ENCODE data around the gene COL5A1.
"Not testable (repeated sequence)": the region's sequence is repeated elsewhere in the genome, so short reads cannot be mapped to it uniquely, and the experiment has no call there.

COL5A1 gene

DNA sequence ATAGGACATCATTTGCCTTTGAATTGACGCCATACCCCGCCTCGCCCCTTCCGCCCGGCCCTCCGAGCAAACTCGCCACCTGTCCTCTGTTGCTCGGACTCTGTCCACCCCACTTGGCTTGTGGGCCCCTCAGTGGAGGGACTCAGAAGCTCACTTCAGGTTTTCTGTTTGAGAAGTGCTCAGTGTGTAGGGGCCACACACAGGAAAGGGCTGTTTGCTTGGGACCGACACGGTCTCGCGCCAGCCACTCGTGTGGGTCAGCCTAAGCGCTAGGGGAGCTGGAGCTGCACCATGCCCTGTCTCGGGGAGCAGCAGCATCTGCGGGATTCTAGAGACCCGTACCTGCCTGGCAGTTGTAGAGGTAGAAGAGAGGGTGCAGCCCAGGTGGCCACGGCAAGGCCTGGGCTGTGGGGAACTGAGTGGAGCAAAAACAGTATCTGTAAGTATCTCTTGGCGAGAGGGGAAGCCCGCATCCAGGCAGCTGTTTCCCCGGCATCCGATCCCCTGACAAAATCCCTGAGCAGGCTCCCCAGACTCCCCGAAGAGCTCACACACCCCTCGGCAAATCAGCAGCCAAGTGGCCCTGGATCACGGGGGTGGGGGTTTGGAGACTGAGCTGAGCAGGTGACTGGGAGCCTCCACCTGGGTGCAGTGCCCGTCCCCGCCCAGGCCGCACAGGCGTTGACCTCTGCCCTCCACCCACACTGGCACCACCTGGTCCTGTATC lies 52.2 kb downstream of the COL5A1 start:
- DNase-seq = no peak

DNA sequence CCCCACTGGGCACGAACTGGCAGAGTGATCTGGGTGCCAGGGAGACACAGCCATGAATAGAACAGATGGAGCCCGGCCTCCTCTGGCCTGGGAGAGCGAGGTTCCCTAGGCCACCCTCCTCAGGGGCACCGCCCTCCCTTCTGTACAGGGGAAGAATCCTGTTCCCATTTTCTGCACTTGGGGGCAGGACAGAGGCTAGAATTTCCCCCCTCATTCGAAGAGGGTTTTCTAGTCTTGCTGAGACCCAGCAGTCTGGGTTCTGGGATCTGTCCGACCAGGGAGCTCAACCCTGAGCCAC lies 52.7 kb downstream of the COL5A1 start:
- DNase-seq = no peak

DNA sequence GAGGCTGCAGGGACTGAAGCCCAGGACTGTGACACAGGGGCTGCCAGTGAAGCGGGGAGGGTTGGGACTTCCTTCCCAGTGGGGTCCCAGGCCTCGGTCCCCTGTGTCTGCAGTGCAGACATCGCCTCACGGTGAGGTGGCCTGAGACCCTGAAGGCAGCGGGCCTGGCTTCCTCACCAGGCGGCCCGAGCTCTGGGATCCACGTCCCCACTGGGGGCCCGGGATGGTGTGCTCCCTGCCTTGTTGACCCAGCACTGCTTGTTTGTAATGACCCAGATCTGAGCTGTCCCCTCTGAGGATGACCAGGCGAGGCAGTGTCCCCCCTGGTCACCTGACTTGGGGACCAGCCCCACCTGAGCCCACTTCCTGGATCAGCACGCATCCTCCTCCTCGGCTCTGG lies 53.1 kb downstream of the COL5A1 start:
- DNase-seq = no peak

DNA sequence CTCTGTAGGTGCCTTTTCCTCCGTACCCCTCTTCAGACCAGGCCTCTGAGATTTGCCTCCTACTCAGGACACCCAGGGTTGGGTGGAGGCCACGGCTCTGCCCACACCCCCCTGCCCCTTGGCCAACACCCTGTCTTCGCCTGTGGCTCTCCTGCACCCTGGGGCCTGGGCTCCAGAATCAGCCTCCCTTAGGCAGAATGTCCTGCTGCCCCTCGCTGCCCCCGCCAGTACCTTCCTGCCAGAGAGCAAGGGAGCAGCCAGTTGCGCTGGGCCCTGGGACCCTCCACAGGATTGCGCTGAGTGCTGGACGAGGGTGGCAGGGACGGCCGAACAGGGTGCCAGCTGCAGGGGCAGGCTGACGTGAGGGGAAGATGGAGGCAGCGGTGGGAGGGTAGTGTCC lies 53.5 kb downstream of the COL5A1 start:
- no peak for DNase-seq

DNA sequence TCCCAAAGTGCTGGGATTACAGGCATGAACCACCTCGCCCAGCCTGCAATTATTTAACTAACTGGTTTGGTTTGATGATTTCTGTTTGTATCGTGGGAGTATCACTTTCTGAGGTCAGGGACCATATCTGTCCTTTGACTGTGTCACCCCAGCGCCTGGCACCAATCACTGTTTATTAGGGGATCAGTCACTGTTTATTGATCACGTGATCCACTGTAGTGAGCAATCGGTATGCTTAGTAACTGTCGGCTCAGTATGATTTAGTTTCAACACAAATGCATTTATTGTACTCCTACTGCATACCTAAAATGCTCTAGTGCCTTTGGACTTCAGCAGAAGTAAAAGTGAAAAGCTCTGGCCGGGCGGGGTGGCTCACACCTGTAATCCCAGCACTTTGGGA lies 54.8 kb downstream of the COL5A1 start:
- DNase-seq = no peak

DNA sequence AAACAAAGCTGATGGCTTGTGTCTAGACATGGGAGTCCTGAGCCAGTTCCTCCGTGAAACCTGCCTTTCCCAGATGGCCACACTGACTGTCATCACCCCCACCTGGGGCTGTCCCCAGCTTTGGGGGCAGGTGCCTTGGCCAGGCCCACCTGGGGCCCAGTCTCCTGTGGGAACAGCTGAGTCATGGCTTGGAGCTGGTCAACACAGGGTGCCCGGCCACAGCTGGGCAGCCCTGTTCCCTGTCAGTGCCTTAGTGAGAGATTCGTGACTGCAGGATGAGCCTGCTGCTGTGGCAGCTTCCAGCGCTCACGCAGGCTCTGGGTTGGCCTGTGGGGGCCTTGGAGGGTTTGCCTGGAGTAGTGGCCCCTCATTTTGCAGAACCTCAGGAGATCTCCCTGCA lies 56.5 kb downstream of the COL5A1 start:
- DNase-seq = no peak

DNA sequence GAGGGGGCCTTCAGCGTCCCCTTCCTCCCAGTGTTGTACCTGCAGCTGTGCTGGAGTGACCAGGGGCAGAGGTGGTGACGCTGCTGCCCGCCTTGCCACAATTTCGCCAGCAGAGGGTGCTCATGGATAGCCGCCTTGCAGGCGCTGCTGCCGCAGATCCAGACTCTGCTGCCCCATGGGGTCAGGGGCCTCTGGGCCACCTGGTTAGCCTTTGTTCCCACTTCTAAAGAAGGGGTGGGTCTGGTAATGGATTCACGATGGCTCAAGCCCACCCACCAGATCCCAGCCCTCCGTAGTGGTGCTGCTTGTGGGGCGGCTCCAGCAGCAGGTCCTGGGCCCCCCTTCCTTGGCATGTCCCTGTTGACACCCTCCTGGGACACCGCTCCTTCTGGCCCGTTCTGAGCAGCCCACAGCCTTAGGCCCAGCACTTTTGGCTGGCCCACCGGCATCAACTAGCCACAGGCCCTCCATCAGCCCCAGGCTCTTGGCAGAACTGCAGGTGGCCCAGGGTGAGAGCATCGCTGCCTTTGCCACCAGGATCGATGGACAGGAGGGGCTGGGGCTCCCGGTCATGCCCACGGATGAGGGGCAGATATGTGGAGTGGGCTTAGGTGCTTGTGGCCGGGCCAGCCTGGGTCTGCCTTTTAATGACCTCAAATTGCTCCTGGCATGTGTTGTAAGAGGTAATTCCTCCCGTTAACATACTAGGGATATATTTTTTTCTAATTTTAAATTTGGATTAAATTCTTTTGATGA lies 57.2 kb downstream of the COL5A1 start:
- peak; percentile 73 for DNase-seq

DNA sequence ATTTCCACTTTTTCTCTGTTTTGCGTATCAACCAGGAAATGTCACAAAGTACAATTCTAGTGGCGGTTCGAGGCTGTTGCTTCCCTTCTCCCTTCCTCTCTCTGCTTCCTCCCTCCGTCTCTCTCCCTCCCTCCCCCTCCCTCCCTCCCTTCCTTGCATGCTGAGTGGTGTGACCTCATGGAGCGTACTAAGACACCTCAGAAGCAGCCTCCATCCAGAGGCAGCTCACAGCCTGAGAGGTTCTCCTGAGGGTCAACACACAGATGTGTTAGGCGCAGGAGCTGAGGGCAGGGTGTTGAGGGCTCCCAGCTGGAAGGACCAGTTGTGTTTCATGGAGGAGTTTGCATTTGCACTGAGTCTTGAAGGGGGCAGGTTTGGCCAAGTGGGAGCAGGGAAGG lies 57.7 kb downstream of the COL5A1 start:
- no peak for DNase-seq

DNA sequence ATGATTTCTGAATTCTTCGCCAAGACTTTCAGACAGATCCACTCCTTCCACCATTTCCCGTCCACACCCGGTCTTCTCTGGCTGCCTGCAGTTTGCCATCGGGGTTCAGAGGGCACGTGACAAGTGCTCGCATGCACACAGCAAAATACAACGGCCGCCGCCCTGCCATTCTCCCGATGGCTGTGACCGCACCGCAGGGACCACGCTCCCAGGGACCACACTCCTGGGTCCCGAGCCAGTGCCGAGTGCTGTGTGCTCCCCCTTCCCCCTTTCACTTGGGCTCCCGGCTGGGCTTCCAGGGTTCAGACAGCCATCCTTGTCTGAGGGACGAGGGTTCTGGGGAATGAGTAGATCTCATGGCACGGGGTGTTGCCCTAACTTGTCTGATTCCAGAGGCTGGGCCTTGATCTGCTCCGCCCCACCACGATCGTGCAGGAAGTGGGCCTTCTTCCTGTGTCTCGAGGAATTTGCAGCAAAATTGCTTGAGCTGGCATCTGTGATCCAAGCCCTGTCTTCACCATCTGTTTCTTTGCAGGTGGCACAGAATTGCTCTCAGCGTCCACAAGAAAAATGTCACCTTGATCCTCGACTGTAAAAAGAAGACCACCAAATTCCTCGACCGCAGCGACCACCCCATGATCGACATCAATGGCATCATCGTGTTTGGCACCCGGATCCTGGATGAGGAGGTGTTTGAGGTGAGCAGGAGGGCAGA lies 59.2 kb downstream of the COL5A1 start:
- DNase-seq = no peak

DNA sequence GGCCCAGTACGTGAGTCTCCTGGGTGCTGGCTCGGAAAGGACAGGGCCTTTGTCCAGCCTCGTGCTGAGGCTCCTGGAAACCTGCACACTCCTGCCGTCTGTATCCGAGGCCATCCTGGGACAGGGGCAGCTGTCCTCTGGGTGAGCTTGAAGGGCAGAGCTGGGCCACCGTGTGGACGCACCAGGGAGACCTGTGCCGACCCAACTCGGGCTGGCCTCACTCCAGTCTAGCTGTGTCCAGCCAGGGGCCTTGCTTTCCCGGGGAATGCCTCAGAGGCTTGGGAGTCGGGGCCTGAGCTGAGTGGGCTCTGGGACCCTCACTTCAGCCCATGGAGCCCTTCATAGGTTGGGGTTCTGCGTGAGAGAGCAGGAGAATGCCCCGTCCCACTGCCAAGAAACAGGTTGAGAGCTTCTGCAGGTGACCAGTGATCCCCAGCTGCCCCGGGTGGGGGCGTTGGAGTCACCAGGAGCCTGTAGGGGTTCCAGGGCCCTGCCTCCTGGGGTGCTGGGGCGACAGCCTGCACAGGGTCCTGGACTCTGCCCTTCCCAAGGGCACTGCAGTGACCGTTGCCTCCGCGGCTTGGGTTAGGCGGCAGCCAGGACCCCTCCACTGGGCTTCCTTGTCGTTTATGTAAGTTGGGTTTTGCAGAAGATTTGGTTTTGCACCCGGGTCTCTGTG lies 60.1 kb downstream of the COL5A1 start:
- no peak for DNase-seq

DNA sequence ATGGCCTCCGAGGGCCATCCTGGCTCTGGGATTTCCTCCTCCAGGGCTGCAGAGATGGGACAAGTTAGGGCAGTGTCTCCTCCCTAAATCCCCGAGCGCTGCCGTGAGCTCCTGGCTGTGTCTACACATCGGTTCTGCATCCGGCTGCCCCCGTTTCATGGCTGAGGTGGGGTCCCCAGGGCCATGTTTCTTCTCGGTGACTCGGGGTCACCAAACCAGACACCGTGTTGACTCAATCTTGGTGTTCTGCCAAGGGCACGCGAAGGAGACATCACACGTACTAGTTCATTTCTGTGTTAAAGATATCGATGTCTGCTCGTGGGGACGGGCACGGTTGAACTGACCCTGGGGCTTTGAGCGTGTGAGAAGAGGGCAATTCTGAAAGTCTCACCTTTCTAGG lies 60.7 kb downstream of the COL5A1 start:
- DNase-seq = no peak

DNA sequence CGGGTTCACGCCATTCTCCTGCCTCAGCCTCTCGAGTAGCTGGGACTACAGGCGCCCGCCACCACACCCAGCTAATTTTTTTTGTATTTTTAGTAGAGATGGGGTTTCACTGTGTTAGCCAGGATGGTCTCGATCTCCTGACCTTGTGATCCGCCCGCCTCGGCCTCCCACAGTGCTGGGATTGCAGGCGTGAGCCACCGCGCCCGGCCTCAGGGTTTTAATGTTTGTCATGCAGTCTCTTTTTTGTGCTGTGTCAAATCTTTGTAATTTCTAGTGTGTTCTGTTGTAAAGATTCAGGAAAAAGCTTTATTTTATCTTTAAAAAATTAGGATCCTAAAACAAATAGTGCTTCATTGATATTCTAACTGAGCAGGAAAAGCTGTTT lies 62.1 kb downstream of the COL5A1 start:
- DNase-seq = not testable (repeated sequence)

DNA sequence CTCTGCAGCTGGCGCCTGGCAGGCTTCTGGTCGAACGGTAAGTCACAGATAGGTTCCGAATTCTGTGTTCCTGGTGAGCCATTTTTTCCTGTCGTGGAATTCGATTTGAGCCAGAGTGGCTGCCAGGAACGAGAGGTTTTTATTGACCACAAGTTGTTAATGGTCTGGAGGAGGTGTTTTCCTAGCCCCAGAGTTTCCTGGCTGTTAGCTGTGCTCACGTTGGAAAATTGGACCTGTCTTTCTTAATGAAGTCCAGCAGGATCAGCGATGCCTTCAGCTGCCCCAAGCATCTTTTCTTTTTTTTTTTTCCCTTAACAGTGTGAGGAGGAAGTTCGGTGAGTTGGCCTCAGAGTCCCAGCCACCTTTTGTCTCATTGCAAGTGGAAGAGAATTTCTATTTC lies 62.9 kb downstream of the COL5A1 start:
- no peak for DNase-seq

DNA sequence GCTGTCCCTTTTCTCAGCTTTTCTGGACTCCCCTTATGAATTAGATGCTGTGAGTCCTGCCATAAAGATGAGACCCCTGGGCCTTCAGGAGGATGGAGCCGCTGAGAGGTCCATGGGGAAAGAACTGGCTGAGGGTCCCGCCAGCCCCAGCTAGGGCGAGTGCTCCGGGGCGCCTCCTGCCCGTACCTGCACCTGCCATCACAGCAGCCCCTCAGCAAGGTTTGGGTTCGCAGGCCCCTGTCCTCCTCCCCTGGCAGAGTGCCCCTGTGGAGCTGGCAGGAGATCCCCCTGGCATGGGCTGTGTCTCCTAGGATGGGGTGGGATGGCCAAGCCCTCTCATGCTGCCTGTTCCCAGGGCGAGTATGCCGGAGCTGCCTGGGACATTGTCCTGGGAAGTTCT lies 64.2 kb downstream of the COL5A1 start:
- DNase-seq = no peak

DNA sequence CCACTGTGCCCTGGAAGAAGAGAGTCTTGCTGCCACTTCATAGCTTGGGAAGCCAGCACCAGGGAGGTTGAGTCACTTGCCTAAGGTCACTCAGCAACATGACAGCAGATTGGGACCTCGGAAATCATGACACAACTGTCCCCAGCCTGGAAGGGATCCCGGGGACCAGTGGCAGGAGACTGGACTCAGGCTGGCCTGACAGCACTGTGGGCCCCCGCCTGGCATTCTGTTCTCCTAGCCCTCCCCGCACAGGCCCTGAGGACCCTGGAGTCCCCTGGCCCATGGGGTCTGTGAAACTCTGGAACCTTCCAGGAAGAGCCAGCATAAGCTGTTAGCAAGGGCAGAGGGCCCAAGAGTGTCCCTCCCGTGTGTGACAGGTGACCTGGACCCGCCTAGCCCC lies 64.9 kb downstream of the COL5A1 start:
- DNase-seq = no peak

DNA sequence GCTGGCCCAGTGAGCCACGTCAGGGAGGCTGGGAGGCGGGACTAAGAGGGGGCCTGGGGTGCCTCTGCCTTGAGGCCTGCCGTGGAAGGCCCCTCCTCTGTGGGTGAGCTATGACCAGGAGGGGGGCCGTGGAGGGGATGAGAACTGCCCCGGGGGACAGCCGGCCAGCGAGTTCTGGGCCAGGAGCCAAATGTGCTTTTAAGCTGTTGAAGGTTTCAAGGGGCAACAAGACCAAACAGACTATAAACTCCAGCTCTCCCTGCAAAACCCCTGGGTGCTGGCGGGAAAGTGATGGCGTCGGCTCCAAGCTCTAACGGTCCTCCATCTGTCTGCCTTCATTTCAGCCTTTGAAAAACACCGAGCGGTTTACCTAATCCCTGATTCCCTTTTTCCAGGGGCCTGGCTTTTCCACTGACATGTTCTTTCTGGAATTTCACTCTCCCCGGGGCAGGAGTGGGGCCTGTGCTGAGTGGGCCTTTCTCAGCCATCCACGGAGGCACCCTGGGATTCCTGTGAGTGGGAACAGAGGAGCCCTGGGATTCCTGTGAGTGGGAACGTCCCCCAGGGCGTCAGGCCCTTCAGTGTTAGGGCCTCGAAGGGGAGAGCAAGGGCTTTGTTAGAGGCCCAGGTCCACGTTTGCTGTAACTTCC lies 65.6 kb downstream of the COL5A1 start:
- no peak for DNase-seq

DNA sequence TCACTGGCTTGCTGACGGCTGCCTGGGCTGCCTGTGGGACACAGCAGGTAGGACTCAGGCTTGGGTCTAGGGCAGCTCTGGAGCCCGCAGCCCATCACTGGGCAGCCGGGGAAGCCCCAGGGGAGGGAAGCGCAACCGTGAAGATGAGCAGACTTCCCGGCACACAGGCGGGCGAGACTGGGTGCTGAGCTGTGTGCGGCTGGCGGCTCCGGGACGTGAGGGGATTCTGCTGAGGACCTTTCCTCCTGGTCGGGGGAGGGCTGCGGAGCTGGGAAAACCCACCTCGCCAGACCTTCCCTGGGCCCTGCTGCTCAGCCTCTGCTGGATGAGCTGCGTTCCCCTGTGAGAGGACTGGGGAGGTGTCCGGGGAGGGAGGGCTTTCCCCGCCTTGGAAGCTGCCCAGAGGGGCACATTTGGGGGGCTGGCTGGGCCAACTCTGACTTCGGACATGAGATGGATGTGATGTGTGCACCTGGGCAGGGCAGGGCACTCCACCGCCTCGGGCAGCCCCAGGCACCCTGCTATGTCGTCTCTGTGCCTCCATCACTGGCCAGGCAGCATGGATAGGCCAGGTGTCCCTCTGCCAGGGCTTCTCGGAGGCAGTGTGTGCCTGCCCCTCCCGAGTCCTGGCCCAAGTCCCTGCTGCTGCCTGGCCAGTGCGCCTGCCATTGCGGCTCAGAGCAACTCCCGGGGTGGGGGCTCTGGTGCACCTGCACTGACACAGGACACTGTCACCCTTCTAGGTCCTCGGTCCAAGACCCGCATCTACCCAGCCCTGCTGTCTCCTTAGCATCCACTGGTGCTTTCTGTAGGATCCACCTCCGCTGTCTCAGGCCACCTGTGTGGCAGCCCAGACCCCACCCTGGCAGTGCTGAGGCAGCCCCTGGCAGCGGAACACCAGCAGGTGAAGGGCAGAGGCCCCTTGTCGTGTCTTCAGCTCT lies 66.4 kb downstream of the COL5A1 start:
- no peak for DNase-seq

DNA sequence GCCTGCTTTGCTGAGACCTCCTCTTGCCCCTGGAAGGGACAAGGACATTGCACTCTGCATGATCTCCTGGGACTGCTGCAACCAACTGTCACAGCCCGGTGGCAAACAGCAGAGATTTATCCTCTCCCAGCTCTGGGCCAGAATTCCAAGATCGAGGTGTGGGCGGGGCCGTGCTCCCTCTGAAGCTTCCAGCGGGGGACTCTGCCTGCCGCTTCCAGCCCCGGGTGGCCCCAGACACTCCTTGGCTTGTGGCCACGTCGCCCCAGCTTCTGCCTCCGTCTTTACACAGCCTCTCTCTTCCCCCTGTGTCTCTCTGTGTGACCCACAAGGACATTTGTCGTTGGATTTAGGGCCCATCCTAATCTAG lies 67.1 kb downstream of the COL5A1 start:
- no peak for DNase-seq

DNA sequence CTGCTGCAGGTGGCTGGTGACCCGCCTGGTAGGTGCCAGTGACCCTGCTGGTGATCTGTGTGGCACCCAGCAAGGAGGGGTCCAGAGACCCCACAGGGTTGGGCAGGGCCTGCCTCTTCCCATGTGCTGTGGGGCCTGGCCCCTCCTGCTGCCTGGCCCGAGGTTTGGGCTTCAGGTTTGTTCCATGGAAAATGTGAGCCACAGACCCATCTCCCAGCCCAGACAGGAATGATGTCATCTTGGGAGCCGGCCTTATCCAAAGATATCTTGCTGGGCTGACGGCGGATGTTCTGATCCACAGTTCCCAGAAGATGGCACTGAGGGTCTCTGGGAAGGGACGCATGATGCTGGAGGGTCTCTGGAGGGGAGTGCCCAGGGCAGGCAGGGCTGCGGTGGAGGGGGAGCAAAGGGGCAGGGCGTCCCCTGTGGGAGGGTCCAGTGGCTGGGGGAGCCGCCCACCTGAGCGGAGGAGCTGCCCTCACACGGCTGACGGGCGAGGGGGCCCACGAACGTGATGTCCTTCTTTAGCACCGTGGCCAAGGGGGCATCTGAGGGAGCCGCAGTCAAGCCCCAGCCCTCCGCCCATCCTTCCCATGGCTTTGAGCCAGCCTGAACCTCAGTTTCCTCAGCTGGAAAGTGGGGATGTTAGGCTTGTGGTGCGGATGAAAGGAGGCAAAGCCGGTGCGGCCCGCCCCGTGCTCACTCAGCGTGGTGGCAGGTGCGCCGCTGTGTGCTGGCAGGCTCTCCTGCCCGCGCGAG lies 68.1 kb downstream of the COL5A1 start:
- no peak for DNase-seq

DNA sequence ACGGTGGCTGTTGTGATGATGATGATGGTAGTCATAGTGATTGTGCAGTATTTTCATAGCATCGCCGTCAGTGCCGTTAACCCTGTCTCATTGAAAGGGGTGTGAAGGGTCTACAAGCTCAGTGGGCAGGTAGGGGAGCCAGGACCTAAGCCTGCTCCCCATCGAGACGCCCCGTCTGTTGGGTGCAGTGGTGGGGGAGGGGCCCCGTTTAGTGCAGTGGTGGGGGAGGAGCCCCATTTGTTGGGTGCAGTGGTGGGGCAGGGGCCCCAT lies 68.6 kb downstream of the COL5A1 start:
- DNase-seq = no peak

DNA sequence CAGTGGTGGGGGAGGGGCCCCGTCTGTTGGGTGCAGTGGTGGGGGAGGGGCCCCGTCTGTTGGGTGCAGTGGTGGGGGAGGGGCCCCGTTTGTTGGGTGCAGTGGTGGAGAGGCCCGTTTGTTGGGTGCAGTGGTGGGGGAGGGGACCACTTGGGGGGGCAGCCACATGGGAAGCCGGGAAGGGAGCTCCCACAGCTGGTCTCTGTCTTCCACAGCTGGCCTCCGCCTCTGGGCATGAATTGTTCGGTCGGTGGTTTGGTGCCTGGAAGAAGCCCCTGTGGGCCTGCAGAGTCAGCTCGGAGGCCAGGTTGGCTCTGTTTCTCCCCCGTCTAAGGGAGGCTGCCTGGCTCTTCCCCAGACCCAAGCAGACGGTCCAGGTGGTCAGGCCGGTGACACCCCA lies 69.3 kb downstream of the COL5A1 start:
- DNase-seq = no peak

DNA sequence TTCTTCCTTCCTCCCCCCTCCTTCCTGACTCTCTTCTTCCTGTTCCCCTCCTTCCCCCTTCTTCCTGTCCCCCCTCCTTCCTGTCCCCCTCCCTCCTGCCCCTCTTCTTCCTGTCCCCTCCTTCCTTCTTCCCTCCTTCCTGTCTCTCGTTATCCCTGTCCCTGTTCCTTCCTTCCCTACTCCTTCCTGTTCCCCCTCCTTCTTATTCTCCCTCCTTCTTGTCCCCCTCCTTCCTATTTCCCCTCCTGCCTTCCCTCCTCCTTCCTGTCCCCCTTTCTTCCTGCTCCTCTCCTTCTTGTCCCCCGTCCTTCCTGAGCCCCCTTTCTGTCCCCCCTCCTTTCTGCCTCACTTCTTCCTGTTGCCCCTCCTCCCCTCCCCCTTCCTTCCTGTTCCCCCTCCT lies 70.6 kb downstream of the COL5A1 start:
- DNase-seq = no peak
